Neuronal stem cell (in vitro differentiated cells): ENCODE results near the gene PTPN6.

Source experiments
- DNase-seq: peaks from one replicate; pipeline ENCODE4 v3.0.0-alpha.2; 2013; ENCODE audit warnings: low spot score
- H2AFZ ChIP-seq: one replicate; pipeline ENCODE4 v1.6.1; 2013; ENCODE audit warnings: mild to moderate bottlenecking, low read length, inconsistent platforms
- H2AK5ac ChIP-seq: 2 replicates; pipeline ENCODE4 v1.6.1; 2013; ENCODE audit warnings: low read depth, mild to moderate bottlenecking, inconsistent platforms, low read length, moderate library complexity, mixed read lengths
- H2BK120ac ChIP-seq: 2 replicates; pipeline ENCODE4 v1.6.1; 2013; ENCODE audit warnings: low read depth, mild to moderate bottlenecking, inconsistent platforms, low read length, moderate library complexity, mixed read lengths
- H2BK12ac ChIP-seq: one replicate; pipeline ENCODE4 v1.6.1; 2013; ENCODE audit warnings: low read length, inconsistent platforms
- H2BK15ac ChIP-seq: 2 replicates; pipeline ENCODE4 v1.6.1; 2013; ENCODE audit warnings: mild to moderate bottlenecking, low read length, inconsistent platforms, mixed read lengths
- H2BK5ac ChIP-seq: one replicate; pipeline ENCODE4 v1.6.1; 2013; ENCODE audit warnings: inconsistent platforms, mild to moderate bottlenecking, low read length, moderate library complexity
- H3K14ac ChIP-seq: one replicate; pipeline ENCODE4 v1.6.1; 2013; ENCODE audit warnings: low read length, inconsistent platforms
- H3K18ac ChIP-seq: 2 replicates; pipeline ENCODE4 v1.6.1; 2013; ENCODE audit warnings: low read length, inconsistent platforms
- H3K23ac ChIP-seq: 2 replicates; pipeline ENCODE4 v1.6.1; 2013; ENCODE audit warnings: low read depth, mild to moderate bottlenecking, mixed read lengths, low read length, inconsistent platforms; ENCODE audit not compliant: poor library complexity
- H3K27ac ChIP-seq: replicated peaks from 3 replicates; pipeline ENCODE4 v1.5.1; 2013; ENCODE audit warnings: low read length, inconsistent platforms
- H3K27me3 ChIP-seq, 3 experiments: 2 replicates each; pipeline ENCODE4 v1.6.1; 2013; ENCODE audit warnings: low read length in 3 of 3, mild to moderate bottlenecking in 2 of 3, inconsistent platforms in 1 of 3, low read depth in 1 of 3, mixed read lengths in 1 of 3, moderate library complexity in 1 of 3; ENCODE audit not compliant: control insufficient read depth in 3 of 3, insufficient read depth in 3 of 3
- H3K36me3 ChIP-seq, 2 donors: replicated peaks in 1 of 2; 2 replicates each; pipeline ENCODE4 v1.6.1; 2013; ENCODE audit warnings: low read length in 2 of 2; ENCODE audit not compliant: control insufficient read depth in 2 of 2, insufficient read depth in 2 of 2
- H3K4ac ChIP-seq: 2 replicates; pipeline ENCODE4 v1.6.1; 2013; ENCODE audit warnings: inconsistent platforms, mild to moderate bottlenecking, low read length, moderate library complexity
- H3K4me1 ChIP-seq, 2 donors: 1 replicate in 1 of 2; 2 replicates in 1 of 2; pipeline ENCODE4 v1.6.1; 2013; ENCODE audit warnings: low read length in 2 of 2, low read depth in 1 of 2; ENCODE audit not compliant: control insufficient read depth in 2 of 2, insufficient read depth in 1 of 2
- H3K4me2 ChIP-seq: one replicate; pipeline ENCODE4 v1.6.1; 2013; ENCODE audit warnings: mild to moderate bottlenecking, low read length, inconsistent platforms; ENCODE audit not compliant: insufficient read depth, poor library complexity, severe bottlenecking
- H3K4me3 ChIP-seq, 2 donors: 2 replicates each; pipeline ENCODE4 v1.5.1; 2013; ENCODE audit warnings: low read length in 2 of 2, mild to moderate bottlenecking in 2 of 2, inconsistent platforms in 1 of 2, moderate library complexity in 1 of 2
- H3K79me1 ChIP-seq: one replicate; pipeline ENCODE4 v1.6.1; 2013; ENCODE audit warnings: low read depth, mild to moderate bottlenecking, inconsistent platforms, low read length, moderate library complexity
- H3K9ac ChIP-seq: one replicate; pipeline ENCODE4 v1.6.1; 2013; ENCODE audit warnings: mild to moderate bottlenecking, low read depth, low read length, inconsistent platforms; ENCODE audit not compliant: poor library complexity
- H3K9me3 ChIP-seq, 2 donors: replicated peaks in 1 of 2; 2 replicates each; pipeline versions ENCODE3 to v1.6.1; 2013; ENCODE audit warnings: low read length in 2 of 2, mild to moderate bottlenecking in 2 of 2, inconsistent platforms in 1 of 2, low read depth in 1 of 2, mixed read lengths in 1 of 2, moderate library complexity in 1 of 2; ENCODE audit not compliant: control insufficient read depth in 2 of 2, insufficient read depth in 1 of 2
- H4K8ac ChIP-seq: one replicate; pipeline ENCODE4 v1.6.1; 2013; ENCODE audit warnings: low read depth, mild to moderate bottlenecking, inconsistent platforms, low read length, moderate library complexity
- H4K91ac ChIP-seq: one replicate; pipeline ENCODE4 v1.6.1; 2013; ENCODE audit warnings: low read length, low read depth, mild to moderate bottlenecking, inconsistent platforms; ENCODE audit not compliant: poor library complexity
- WGBS, 2 donors: extraction: QIAGEN DNeasy Blood & Tissue Kit; methylation state at CpG; one replicate each; pipeline ENCODE4 v1.1.7; 2013; ENCODE audit warnings: missing lambda C conversion rate in 2 of 2, mixed read lengths in 1 of 2; ENCODE audit not compliant: insufficient read length in 2 of 2, insufficient replicate concordance in 1 of 2; ENCODE audit errors: extremely low coverage in 2 of 2; 5-methylcytosine and 5-hydroxymethylcytosine counted together

Gene PTPN6

DNA sequence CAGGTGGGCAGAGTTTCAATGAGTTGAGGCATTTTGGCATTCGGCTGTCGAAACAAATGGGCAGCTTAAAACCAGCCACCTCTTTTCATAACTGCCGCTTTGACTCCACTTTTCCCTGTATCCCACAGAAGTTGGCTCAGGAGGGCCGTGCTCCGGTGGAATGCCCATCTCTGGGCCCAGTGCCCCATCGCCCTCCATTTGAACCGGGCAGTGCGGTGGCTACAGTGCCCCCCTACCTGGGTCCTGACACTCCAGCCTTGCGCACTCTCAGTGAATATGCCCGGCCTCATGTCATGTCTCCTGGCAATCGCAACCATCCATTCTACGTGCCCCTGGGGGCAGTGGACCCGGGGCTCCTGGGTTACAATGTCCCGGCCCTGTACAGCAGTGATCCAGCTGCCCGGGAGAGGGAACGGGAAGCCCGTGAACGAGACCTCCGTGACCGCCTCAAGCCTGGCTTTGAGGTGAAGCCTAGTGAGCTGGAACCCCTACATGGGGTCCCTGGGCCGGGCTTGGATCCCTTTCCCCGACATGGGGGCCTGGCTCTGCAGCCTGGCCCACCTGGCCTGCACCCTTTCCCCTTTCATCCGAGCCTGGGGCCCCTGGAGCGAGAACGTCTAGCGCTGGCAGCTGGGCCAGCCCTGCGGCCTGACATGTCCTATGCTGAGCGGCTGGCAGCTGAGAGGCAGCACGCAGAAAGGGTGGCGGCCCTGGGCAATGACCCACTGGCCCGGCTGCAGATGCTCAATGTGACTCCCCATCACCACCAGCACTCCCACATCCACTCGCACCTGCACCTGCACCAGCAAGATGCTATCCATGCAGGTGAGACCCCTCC is 12.6 kb upstream of the PTPN6 start:
- Histone ChIP-seq H3K18ac (peak overlapping the region; percentile 69), H3K27ac (peak overlapping the region; percentile 95), H2BK5ac (peak overlapping the region; percentile 99), H3K9me3 (no peaks in the 10 kb centered on the region), H3K23ac (peak overlapping the region; percentile 100), H3K4me1 (peaks cover 3 to 6% of the 10 kb centered on the region in 2 donors), H3K14ac (peak overlapping the region; percentile 77), H2BK12ac (no peak overlapping the region), H3K36me3 (peaks cover 52 to 80% of the 10 kb centered on the region in 2 donors), H2BK120ac (no peak overlapping the region), H4K8ac (peak overlapping the region; percentile 17), H2AK5ac (peak overlapping the region; percentile 95), H2AFZ (no peak overlapping the region), H3K79me1 (peaks cover 15% of the 10 kb centered on the region), H3K27me3 (no peaks in the 10 kb centered on the region), H3K4ac (peak overlapping the region; percentile 13), H3K4me3 (peak overlapping the region; percentile 51 to 78), H3K9ac (peak overlapping the region; percentile 94), H2BK15ac (peak overlapping the region; percentile 52), H3K4me2 (peak overlapping the region; percentile 66), H4K91ac (peak overlapping the region; percentile 40)
- WGBS, 2 donors: no CpG with 5 or more reads among the region's 32 CpGs
- DNase-seq: no peak

- Histone ChIP-seq H4K91ac (no peak overlapping the region), H4K8ac (peak overlapping the region; percentile 17), H3K4me3 (no peak overlapping the region), H3K27ac (peak overlapping the region; percentile 17), H3K18ac (no peak overlapping the region), H3K4me1 (peaks cover 3 to 6% of the 10 kb centered on the region in 2 donors), H2BK15ac (no peak overlapping the region), H3K27me3 (no peaks in the 10 kb centered on the region), H3K23ac (peak overlapping the region; percentile 100), H3K4ac (no peak overlapping the region), H2BK12ac (no peak overlapping the region), H2BK5ac (no peak overlapping the region), H3K79me1 (peaks cover 15% of the 10 kb centered on the region), H3K36me3 (peaks cover 47 to 74% of the 10 kb centered on the region in 2 donors), H3K4me2 (no peak overlapping the region), H2BK120ac (no peak overlapping the region), H2AK5ac (no peak overlapping the region), H3K14ac (no peak overlapping the region), H3K9ac (no peak overlapping the region), H3K9me3 (no peaks in the 10 kb centered on the region), H2AFZ (no peak overlapping the region)
- no peak for DNase-seq
- no CpG with 5 or more reads among the region's 2 CpGs for WGBS, 2 donors
These were observed 12.0 kb upstream of the PTPN6 start for GRCh38 chr12:6939191-6939540.

- no CpG with 5 or more reads among the region's 12 CpGs for WGBS, 2 donors
- Histone ChIP-seq H4K8ac (no peak overlapping the region), H3K4me1 (peaks cover 11 to 14% of the 10 kb centered on the region in 2 donors), H3K36me3 (peaks cover 34 to 66% of the 10 kb centered on the region in 2 donors), H2AFZ (no peak overlapping the region), H2BK5ac (peak overlapping the region; percentile 46), H2BK120ac (no peak overlapping the region), H2AK5ac (peak overlapping the region; percentile 76), H2BK15ac (no peak overlapping the region), H3K14ac (no peak overlapping the region), H3K9ac (no peak overlapping the region), H3K9me3 (no peaks in the 10 kb centered on the region), H3K18ac (no peak overlapping the region), H3K4me3 (no peak overlapping the region), H3K4ac (no peak overlapping the region), H3K27me3 (no peaks in the 10 kb centered on the region), H3K23ac (peak overlapping the region; percentile 56), H3K4me2 (no peak overlapping the region), H4K91ac (no peak overlapping the region), H2BK12ac (peak overlapping the region; percentile 66), H3K27ac (no peak overlapping the region), H3K79me1 (peaks cover 12% of the 10 kb centered on the region)
- DNase-seq: no peak
These were observed 9.9 kb upstream of the PTPN6 start for GRCh38 chr12:6941267-6941666.

DNA sequence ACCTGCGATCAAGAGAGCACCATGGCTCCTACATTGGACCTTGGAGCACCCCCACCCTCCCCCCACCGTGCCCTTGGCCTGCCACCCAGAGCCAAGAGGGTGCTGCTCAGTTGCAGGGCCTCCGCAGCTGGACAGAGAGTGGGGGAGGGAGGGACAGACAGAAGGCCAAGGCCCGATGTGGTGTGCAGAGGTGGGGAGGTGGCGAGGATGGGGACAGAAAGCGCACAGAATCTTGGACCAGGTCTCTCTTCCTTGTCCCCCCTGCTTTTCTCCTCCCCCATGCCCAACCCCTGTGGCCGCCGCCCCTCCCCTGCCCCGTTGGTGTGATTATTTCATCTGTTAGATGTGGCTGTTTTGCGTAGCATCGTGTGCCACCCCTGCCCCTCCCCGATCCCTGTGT is 9.4 kb upstream of the PTPN6 start:
- Histone ChIP-seq H2BK15ac (no peak overlapping the region), H3K79me1 (peaks cover 12% of the 10 kb centered on the region), H3K4me3 (no peak overlapping the region), H4K8ac (no peak overlapping the region), H2BK120ac (no peak overlapping the region), H3K9me3 (no peaks in the 10 kb centered on the region), H3K23ac (peak overlapping the region; percentile 61), H3K4me2 (no peak overlapping the region), H3K18ac (no peak overlapping the region), H2AFZ (no peak overlapping the region), H4K91ac (no peak overlapping the region), H3K4me1 (peaks cover 11 to 17% of the 10 kb centered on the region in 2 donors), H3K4ac (no peak overlapping the region), H3K9ac (peak overlapping the region; percentile 74), H2AK5ac (no peak overlapping the region), H3K14ac (no peak overlapping the region), H3K27ac (no peak overlapping the region), H3K36me3 (peaks cover 31 to 66% of the 10 kb centered on the region in 2 donors), H2BK5ac (peak overlapping the region; percentile 72), H2BK12ac (no peak overlapping the region), H3K27me3 (no peaks in the 10 kb centered on the region)
- no CpG with 5 or more reads among the region's 12 CpGs for WGBS, 2 donors
- DNase-seq: no peak
